ENCODE data around the gene DHRS1.

DHRS1 gene

DNA sequence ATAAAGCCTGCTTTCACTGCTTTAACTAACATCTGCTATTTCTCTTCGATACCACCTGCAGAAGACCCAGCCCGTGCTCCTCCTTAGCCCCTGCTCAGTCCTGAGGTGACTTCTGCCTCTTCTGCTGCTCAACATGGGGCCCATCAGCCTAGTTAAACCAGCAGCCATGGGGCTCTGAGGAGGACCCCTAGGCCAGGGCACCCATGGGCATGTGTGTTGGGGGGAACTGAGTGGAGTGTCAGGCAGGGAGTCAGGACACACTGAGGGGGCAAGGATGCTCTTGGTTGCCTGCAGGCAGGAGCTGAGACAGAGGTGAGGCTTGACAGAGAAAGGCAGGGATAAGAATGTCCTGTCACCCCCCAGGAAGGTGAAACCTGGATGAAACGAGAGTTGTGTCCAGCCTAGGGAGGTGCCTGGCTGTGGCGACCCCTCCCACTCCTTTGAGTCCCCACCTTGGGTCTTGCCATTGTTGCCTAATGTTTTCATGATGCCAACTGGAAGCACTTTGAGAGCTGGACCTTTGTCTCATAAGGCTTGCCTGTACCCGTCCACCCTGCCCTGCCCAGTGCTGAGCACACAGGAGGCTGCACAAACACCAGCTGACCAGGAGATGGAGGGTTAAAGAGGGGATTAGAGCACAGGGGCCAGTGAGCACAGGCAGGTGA, 15.7 kb downstream of the DHRS1 start:
- Histone ChIP-seq H3K9me3 (ENCODE audit: control insufficient read depth, low read length) (no peaks in the 10 kb centered on the region), H3K27ac (ENCODE audit: insufficient read depth, low read length, poor library complexity, severe bottlenecking) (no peak overlapping the region), H3K27me3 (replicated peaks; ENCODE audit: control insufficient read depth, insufficient read depth, low read length, poor library complexity, severe bottlenecking) (no peaks in the 10 kb centered on the region), H3K36me3 (ENCODE audit: control insufficient read depth, insufficient read depth, low read length) (no peaks in the 10 kb centered on the region), H3K4me1 (ENCODE audit: control insufficient read depth, insufficient read depth, low read length, poor library complexity, severe bottlenecking) (peaks cover 9% of the 10 kb centered on the region), H3K4me3 (ENCODE audit: insufficient read depth, low read depth, low read length, poor library complexity, severe bottlenecking) (no peak overlapping the region)
- DNase-seq: no peak

DNA sequence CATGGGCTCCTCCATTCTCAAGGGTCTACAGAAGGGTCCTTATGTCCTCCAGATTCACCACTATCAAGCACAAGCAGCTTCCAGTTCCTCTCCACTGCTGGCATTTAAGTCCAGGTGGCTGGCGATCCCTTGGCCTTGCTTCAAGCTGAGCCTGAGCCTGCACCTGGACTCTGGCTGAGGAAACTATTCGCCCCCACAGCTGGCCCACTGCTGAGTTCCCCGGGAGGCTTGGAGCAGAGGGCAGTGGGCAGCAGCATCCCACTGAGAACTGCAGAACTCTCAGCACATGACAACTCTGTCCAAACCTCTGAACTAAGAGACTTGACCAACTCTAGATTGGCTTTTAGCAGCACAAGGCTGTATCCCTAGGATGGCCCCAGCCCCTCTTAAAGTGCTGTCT, 16.8 kb downstream of the DHRS1 start:
- no peak for DNase-seq
- Histone ChIP-seq H3K36me3 (ENCODE audit: control insufficient read depth, insufficient read depth, low read length) (no peaks in the 10 kb centered on the region), H3K27me3 (replicated peaks; ENCODE audit: control insufficient read depth, insufficient read depth, low read length, poor library complexity, severe bottlenecking) (no peaks in the 10 kb centered on the region), H3K4me1 (ENCODE audit: control insufficient read depth, insufficient read depth, low read length, poor library complexity, severe bottlenecking) (peaks cover 14% of the 10 kb centered on the region), H3K9me3 (ENCODE audit: control insufficient read depth, low read length) (no peaks in the 10 kb centered on the region), H3K27ac (ENCODE audit: insufficient read depth, low read length, poor library complexity, severe bottlenecking) (no peak overlapping the region), H3K4me3 (ENCODE audit: insufficient read depth, low read depth, low read length, poor library complexity, severe bottlenecking) (no peak overlapping the region)

DNA sequence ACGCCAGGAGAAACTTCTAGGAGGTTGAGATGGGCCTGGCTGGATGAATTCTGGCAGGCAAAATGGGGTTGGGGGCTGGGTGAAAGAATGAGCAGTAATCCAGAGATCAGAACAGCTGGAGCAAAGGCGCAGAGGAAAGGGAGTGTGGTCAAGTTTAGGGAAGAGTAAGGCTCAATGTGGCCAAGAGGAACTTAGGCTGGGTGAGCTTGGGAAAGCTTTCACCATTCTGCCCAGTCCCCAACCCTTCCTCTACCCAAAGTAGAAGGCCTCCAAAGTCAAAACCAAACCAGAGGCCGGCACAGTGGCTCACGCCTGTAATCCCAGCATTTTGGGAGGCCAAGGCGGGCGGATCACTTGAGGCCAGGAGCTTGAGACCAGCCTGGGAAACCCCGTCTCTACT, 17.9 kb downstream of the DHRS1 start:
- Histone ChIP-seq H3K4me1 (ENCODE audit: control insufficient read depth, insufficient read depth, low read length, poor library complexity, severe bottlenecking) (peaks cover 14% of the 10 kb centered on the region), H3K27ac (ENCODE audit: insufficient read depth, low read length, poor library complexity, severe bottlenecking) (no peak overlapping the region), H3K36me3 (ENCODE audit: control insufficient read depth, insufficient read depth, low read length) (no peaks in the 10 kb centered on the region), H3K27me3 (replicated peaks; ENCODE audit: control insufficient read depth, insufficient read depth, low read length, poor library complexity, severe bottlenecking) (no peaks in the 10 kb centered on the region), H3K4me3 (ENCODE audit: insufficient read depth, low read depth, low read length, poor library complexity, severe bottlenecking) (no peak overlapping the region), H3K9me3 (ENCODE audit: control insufficient read depth, low read length) (no peaks in the 10 kb centered on the region)
- DNase-seq: no peak

DNA sequence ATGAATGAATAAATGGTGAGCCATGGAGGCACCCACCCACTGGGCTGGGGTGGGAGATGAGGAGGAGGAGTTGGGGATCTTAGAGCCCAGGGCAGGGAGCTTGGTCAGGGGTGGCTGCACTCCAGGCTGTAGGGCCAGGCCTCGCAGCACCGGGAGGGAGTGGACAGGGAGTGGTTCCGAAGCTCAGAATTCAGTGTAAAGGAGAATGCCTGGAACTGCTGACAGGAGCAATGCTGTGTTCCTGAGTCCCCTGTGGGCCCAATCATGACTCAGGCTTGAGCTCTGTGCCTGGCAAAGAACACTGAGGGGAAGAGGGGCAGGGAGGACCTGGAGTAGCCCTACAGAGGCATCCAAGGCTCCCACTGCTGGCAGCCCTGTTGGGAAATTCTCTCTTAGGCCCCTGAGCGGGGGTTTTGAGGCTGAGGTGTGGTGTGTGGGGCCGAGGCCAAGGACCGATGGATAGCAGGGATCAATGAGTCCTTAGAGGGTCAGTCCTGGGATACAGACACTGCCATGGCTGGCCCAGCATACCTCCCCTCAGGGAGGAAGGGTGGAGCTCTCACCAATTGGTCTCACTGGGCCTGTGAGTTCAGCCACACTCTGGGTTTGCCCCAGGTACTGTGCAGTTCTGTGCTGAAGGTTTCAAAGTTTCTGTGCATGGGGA, 18.7 kb downstream of the DHRS1 start:
- H3K27me3 ChIP-seq (replicated peaks; ENCODE audit: control insufficient read depth, insufficient read depth, low read length, poor library complexity, severe bottlenecking): no peaks in the 10 kb centered on the region
- H3K4me1 ChIP-seq (ENCODE audit: control insufficient read depth, insufficient read depth, low read length, poor library complexity, severe bottlenecking): peaks cover 14% of the 10 kb centered on the region
- no peak for DNase-seq
- no peaks in the 10 kb centered on the region for H3K9me3 ChIP-seq (ENCODE audit: control insufficient read depth, low read length)
- H3K27ac ChIP-seq (ENCODE audit: insufficient read depth, low read length, poor library complexity, severe bottlenecking): no peak overlapping the region
- H3K36me3 ChIP-seq (ENCODE audit: control insufficient read depth, insufficient read depth, low read length): no peaks in the 10 kb centered on the region
- H3K4me3 ChIP-seq (ENCODE audit: insufficient read depth, low read depth, low read length, poor library complexity, severe bottlenecking): no peak overlapping the region

DNA sequence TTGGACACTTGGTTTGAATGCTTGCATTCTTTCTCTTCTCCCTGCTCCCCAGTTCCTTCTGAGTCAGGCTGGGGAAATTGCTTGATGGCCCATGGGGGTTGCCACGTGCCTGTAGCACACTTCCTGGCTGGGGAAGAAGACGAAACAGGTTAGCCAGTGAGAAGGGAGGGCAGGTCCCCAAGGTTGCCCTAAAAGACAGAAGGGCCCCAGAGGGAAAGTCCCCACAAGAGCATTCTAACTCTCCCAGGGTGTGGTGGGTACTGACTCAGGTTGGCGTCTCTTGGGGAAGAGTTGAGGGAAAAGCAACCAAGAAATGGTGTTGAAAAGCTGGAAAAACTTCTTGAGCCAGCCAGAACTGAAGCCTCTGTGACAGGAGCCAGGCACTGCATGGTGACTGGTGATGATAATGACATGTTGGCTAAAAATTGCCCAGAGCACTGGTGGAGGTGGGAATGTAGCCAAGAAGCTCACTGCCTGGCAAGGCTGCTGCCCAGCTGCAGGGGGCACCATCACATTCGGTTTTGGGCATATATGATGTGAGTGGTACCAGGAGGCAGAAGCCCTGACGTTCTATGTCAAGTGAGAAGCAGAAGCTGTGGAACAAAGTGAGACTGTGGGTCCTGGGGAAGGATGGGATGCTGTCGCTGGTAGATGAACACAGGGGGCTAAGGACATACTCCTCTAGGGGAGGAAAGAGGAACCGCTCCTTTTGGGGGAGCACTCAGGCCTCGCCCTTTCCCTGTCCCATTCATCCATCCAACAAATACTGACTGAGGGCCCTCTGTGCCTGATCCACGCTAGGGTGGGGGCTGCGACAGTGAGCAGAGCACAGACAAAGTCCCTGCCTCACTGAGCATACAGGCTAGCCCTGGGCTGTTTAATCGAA, 20.0 kb downstream of the DHRS1 start:
- H3K4me3 ChIP-seq (ENCODE audit: insufficient read depth, low read depth, low read length, poor library complexity, severe bottlenecking): no peak overlapping the region
- H3K27me3 ChIP-seq (replicated peaks; ENCODE audit: control insufficient read depth, insufficient read depth, low read length, poor library complexity, severe bottlenecking): no peaks in the 10 kb centered on the region
- H3K4me1 ChIP-seq (ENCODE audit: control insufficient read depth, insufficient read depth, low read length, poor library complexity, severe bottlenecking): peaks cover 14% of the 10 kb centered on the region

DNA sequence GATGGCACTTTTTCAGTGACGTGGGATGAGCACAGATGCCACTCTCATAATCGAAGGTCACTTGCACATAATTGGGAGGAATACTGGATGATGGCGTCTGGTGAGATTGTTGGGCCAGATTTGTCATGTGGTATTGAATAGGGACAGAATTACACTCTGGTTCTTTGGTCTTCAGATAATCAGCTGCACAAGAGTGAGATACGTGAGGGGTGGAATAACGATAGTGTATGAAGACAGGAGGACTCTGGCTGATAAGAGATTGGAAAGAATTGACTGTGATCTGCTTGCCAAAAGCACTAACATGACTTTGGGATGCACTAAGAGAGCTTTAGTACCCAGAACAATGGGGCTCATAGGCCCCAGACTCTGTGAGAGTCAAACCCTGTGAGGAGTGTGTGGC, 21.2 kb downstream of the DHRS1 start:
- DNase-seq: no peak
- peaks cover 21% of the 10 kb centered on the region for H3K4me1 ChIP-seq (ENCODE audit: control insufficient read depth, insufficient read depth, low read length, poor library complexity, severe bottlenecking)
- H3K36me3 ChIP-seq (ENCODE audit: control insufficient read depth, insufficient read depth, low read length): no peaks in the 10 kb centered on the region
- H3K9me3 ChIP-seq (ENCODE audit: control insufficient read depth, low read length): no peaks in the 10 kb centered on the region
- H3K4me3 ChIP-seq (ENCODE audit: insufficient read depth, low read depth, low read length, poor library complexity, severe bottlenecking): no peak overlapping the region
- H3K27ac ChIP-seq (ENCODE audit: insufficient read depth, low read length, poor library complexity, severe bottlenecking): no peak overlapping the region
- no peaks in the 10 kb centered on the region for H3K27me3 ChIP-seq (replicated peaks; ENCODE audit: control insufficient read depth, insufficient read depth, low read length, poor library complexity, severe bottlenecking)

More for the DNA sequence above, 20.0 kb downstream of the DHRS1 start:
- no peaks in the 10 kb centered on the region for H3K36me3 ChIP-seq (ENCODE audit: control insufficient read depth, insufficient read depth, low read length)
- H3K9me3 ChIP-seq (ENCODE audit: control insufficient read depth, low read length): no peaks in the 10 kb centered on the region
- H3K27ac ChIP-seq (ENCODE audit: insufficient read depth, low read length, poor library complexity, severe bottlenecking): peak overlapping the region; percentile 4
- peak in 2 of 3 donors; percentile 28 to 32 for DNase-seq

DNA sequence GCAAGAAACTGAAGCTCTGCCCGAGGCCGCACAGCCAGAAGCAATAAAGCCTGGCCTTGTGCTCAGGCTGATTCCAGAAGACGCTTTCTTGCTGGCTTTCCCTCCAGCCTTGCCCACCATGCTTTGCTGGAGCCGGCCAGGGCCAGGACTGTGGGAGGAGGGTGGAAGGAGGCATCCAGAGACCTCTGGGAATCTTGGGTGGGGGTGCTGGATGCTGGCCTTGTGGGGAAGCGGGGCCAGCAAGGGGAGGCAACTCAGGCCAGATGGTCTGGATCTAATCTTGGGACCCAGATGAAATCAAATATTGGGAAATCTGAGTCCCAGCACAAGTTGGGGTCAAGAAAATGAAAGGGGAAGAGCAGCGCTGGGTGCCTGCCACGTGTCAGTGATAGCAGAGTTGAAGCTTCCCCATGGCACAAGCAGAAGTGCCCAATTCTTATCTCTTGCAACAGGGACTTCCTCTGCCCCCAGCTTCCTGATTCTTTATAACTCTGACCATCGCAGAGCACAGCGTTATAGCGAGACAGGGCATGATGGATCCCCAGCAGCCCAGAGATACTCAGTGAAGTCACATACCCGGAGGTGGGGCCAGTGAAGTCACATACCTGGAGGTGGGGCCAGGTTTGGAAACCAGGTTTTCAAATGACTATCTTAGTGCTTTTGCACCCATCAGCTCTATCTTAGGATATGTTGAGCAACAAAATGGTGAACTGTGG, 21.8 kb downstream of the DHRS1 start:
- Histone ChIP-seq H3K27ac (ENCODE audit: insufficient read depth, low read length, poor library complexity, severe bottlenecking) (no peak overlapping the region), H3K9me3 (ENCODE audit: control insufficient read depth, low read length) (no peaks in the 10 kb centered on the region), H3K27me3 (replicated peaks; ENCODE audit: control insufficient read depth, insufficient read depth, low read length, poor library complexity, severe bottlenecking) (no peaks in the 10 kb centered on the region), H3K36me3 (ENCODE audit: control insufficient read depth, insufficient read depth, low read length) (no peaks in the 10 kb centered on the region), H3K4me1 (ENCODE audit: control insufficient read depth, insufficient read depth, low read length, poor library complexity, severe bottlenecking) (peaks cover 21% of the 10 kb centered on the region), H3K4me3 (ENCODE audit: insufficient read depth, low read depth, low read length, poor library complexity, severe bottlenecking) (no peak overlapping the region)
- DNase-seq: no peak

DNA sequence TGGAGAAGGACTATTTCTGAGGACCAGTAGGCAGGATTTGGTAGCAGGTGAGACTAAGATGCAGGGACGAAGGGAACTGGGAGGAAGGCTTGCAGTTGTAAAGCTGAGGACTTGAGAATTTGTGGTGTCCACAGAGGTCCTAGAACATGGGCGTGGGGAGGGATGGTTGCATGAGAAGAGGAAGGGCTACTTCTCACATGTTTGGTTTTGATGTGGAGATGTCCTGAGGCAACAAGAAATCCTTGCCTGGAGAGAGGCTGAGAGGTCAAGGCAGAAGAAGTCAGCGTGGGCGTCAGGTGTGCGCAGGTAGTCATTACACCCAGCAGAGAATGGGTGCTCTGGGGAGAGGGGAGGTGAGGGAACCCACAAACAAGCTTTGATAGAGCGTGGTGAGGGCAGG, 22.5 kb downstream of the DHRS1 start:
- Histone ChIP-seq H3K9me3 (ENCODE audit: control insufficient read depth, low read length) (no peaks in the 10 kb centered on the region), H3K27ac (ENCODE audit: insufficient read depth, low read length, poor library complexity, severe bottlenecking) (no peak overlapping the region), H3K4me3 (ENCODE audit: insufficient read depth, low read depth, low read length, poor library complexity, severe bottlenecking) (no peak overlapping the region), H3K36me3 (ENCODE audit: control insufficient read depth, insufficient read depth, low read length) (no peaks in the 10 kb centered on the region), H3K4me1 (ENCODE audit: control insufficient read depth, insufficient read depth, low read length, poor library complexity, severe bottlenecking) (peaks cover 26% of the 10 kb centered on the region), H3K27me3 (replicated peaks; ENCODE audit: control insufficient read depth, insufficient read depth, low read length, poor library complexity, severe bottlenecking) (no peaks in the 10 kb centered on the region)
- DNase-seq: no peak

DNA sequence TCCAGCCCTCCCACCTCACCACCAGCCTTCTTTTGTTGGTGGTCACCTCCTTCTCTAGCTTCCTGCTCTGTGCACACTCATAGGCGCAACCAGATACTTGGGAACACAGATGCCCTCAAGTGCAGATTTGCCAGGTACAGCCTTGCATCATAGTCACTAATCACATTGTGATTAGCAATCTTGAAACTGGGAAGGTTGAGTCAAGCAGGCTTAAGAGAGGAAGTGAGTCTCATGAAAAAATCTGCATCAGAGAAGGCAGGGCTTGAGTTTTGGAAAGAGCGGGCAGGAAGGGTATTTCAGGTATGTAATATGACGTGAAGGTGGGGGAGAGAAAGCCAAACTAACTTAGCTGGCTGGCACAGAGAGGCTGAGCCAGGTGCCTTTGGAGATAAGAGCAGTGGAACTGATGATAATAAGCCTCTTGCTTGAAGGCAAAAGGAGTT, 25.5 kb downstream of the DHRS1 start:
- no peaks in the 10 kb centered on the region for H3K27me3 ChIP-seq (replicated peaks; ENCODE audit: control insufficient read depth, insufficient read depth, low read length, poor library complexity, severe bottlenecking)
- H3K9me3 ChIP-seq (ENCODE audit: control insufficient read depth, low read length): no peaks in the 10 kb centered on the region
- H3K27ac ChIP-seq (ENCODE audit: insufficient read depth, low read length, poor library complexity, severe bottlenecking): peak overlapping the region; percentile 56
- peak in 2 of 3 donors; percentile 7 to 15 for DNase-seq
- H3K4me3 ChIP-seq (ENCODE audit: insufficient read depth, low read depth, low read length, poor library complexity, severe bottlenecking): no peak overlapping the region
- H3K36me3 ChIP-seq (ENCODE audit: control insufficient read depth, insufficient read depth, low read length): no peaks in the 10 kb centered on the region
- peaks cover 31% of the 10 kb centered on the region for H3K4me1 ChIP-seq (ENCODE audit: control insufficient read depth, insufficient read depth, low read length, poor library complexity, severe bottlenecking)
